WTC11 (cell line): ENCODE measurements around the gene MTNR1B. TPM values are rescaled to one million over a fixed set of nuclear protein-coding genes. Genes with fewer than 3 reads are reported as not detected.

Experiments
- ATAC-seq: fragments of 200-7000 bp; cut with Tn5 transposase; 2 replicates; pipeline ENCODE4 v1.10.0; 2021; ENCODE audit warnings: mild to moderate bottlenecking, moderate library complexity
- CTCF ChIA-PET: fragments of 300-600 bp; sonication (Branson Sonifier 250); formaldehyde crosslinking; loops from one replicate; lab custom pipeline; 2021; ENCODE audit warnings: antibody characterized with exemption; lab: Charles Lee
- POLR2A ChIA-PET: fragments of 350-600 bp; sonication (Branson Sonifier 250); formaldehyde crosslinking; loops from one replicate; lab custom pipeline; 2021; ENCODE audit warnings: antibody characterized with exemption; lab: Charles Lee
- DNase-seq: peaks from one replicate; pipeline ENCODE4 v3.0.0; 2021; ENCODE audit warnings: low spot score
- H3K27ac Mint-ChIP-seq: 2 replicates; pipeline ENCODE4 v1.8.0; 2021; ENCODE audit warnings: mixed read lengths
- H3K27me3 Mint-ChIP-seq: 2 replicates; pipeline ENCODE4 v1.8.0; 2021; ENCODE audit warnings: low read depth, mild to moderate bottlenecking, moderate library complexity, mixed read lengths
- H3K36me3 Mint-ChIP-seq: 2 replicates; pipeline ENCODE4 v1.8.0; 2021; ENCODE audit warnings: mixed read lengths
- H3K4me1 Mint-ChIP-seq: 2 replicates; pipeline ENCODE4 v1.8.0; 2022; ENCODE audit warnings: mixed read lengths
- H3K4me3 Mint-ChIP-seq: 2 replicates; pipeline ENCODE4 v1.8.0; 2021; ENCODE audit warnings: mild to moderate bottlenecking, moderate library complexity, mixed read lengths
- H3K9me3 Mint-ChIP-seq: 2 replicates; pipeline ENCODE4 v1.8.0; 2021; ENCODE audit warnings: mixed read lengths
- ATF3 ChIP-seq: sonication (generic); formaldehyde crosslinking; conservative IDR thresholded peaks from 2 replicates; pipeline ENCODE4 v1.8.1; 2022; ENCODE audit warnings: mild to moderate bottlenecking, missing genetic modification reagents
- ATF6 ChIP-seq: sonication (generic); formaldehyde crosslinking; IDR thresholded peaks from 2 replicates; pipeline ENCODE4 v1.8.1; 2023; ENCODE audit warnings: mild to moderate bottlenecking, missing genetic modification reagents
- CDX4 ChIP-seq: fragments of 250-450 bp; sonication (Bioruptor Pico); IDR thresholded peaks from 2 replicates; pipeline ENCODE4 v1.9.0; 2021; ENCODE audit warnings: moderate library complexity, mild to moderate bottlenecking, inconsistent platforms, borderline replicate concordance
- CREB1 ChIP-seq: sonication (generic); formaldehyde crosslinking; IDR thresholded peaks from 2 replicates; pipeline ENCODE4 v1.8.0; 2023; ENCODE audit warnings: mild to moderate bottlenecking, missing genetic modification reagents
- CREM ChIP-seq: sonication (generic); formaldehyde crosslinking; IDR thresholded peaks from 2 replicates; pipeline ENCODE4 v1.8.1; 2022; ENCODE audit warnings: mild to moderate bottlenecking, missing genetic modification reagents, moderate library complexity
- E2F4 ChIP-seq: sonication (generic); formaldehyde crosslinking; IDR thresholded peaks from 2 replicates; pipeline ENCODE4 v1.8.1; 2022; ENCODE audit warnings: low read depth, mild to moderate bottlenecking, moderate library complexity, missing genetic modification reagents, borderline replicate concordance
- ELF4 ChIP-seq: sonication (generic); formaldehyde crosslinking; IDR thresholded peaks from 2 replicates; pipeline ENCODE4 v1.8.1; 2022; ENCODE audit warnings: low read depth, mild to moderate bottlenecking, moderate library complexity, missing genetic modification reagents
- HMGA2 ChIP-seq: fragments of 250-450 bp; sonication (Bioruptor Pico); IDR thresholded peaks from 2 replicates; pipeline ENCODE4 v1.4.0; 2021; ENCODE audit warnings: mild to moderate bottlenecking, moderate library complexity
- JUN ChIP-seq: sonication (generic); formaldehyde crosslinking; IDR thresholded peaks from 2 replicates; pipeline ENCODE4 v1.8.0; 2023; ENCODE audit warnings: mild to moderate bottlenecking, missing genetic modification reagents
- MLX ChIP-seq: sonication (generic); formaldehyde crosslinking; IDR thresholded peaks from 2 replicates; pipeline ENCODE4 v1.8.1; 2023; ENCODE audit warnings: mild to moderate bottlenecking, missing genetic modification reagents, moderate library complexity
- NR2C2 ChIP-seq: sonication (generic); formaldehyde crosslinking; IDR thresholded peaks from 2 replicates; pipeline ENCODE4 v1.8.0; 2022; ENCODE audit warnings: mild to moderate bottlenecking, missing genetic modification reagents
- PREB ChIP-seq: sonication (generic); formaldehyde crosslinking; IDR thresholded peaks from 2 replicates; pipeline ENCODE4 v1.8.1; 2022; ENCODE audit warnings: mild to moderate bottlenecking, missing genetic modification reagents, moderate library complexity, borderline replicate concordance
- RORB ChIP-seq: fragments of 250-450 bp; sonication (Bioruptor Pico); IDR thresholded peaks from 2 replicates; pipeline ENCODE4 v1.9.0; 2021; ENCODE audit warnings: mild to moderate bottlenecking
- SMAD3 ChIP-seq: sonication (generic); formaldehyde crosslinking; IDR thresholded peaks from 2 replicates; pipeline ENCODE4 v1.8.0; 2022; ENCODE audit warnings: missing genetic modification reagents, mild to moderate bottlenecking, borderline replicate concordance
- STAT6 ChIP-seq: sonication (generic); formaldehyde crosslinking; conservative IDR thresholded peaks from 2 replicates; pipeline ENCODE4 v1.8.1; 2023; ENCODE audit warnings: mild to moderate bottlenecking, low read depth, missing genetic modification reagents, moderate library complexity
- ZBTB43 ChIP-seq: sonication (generic); formaldehyde crosslinking; IDR thresholded peaks from 2 replicates; pipeline ENCODE4 v1.8.1; 2023; ENCODE audit warnings: mild to moderate bottlenecking, missing genetic modification reagents
- ZNF219 ChIP-seq: sonication (generic); formaldehyde crosslinking; IDR thresholded peaks from 2 replicates; pipeline ENCODE4 v1.8.0; 2023; ENCODE audit warnings: missing genetic modification reagents, mild to moderate bottlenecking, borderline replicate concordance
- ZNF416 ChIP-seq: fragments of 250-450 bp; sonication (Bioruptor Pico); IDR thresholded peaks from 2 replicates; pipeline ENCODE4 v1.9.0; 2021; ENCODE audit warnings: mild to moderate bottlenecking, inconsistent platforms
- ZNF423 ChIP-seq: fragments of 250-450 bp; sonication (Bioruptor Pico); IDR thresholded peaks from 2 replicates; pipeline ENCODE4 v2.1.2; 2022; ENCODE audit warnings: mild to moderate bottlenecking, moderate library complexity
- total RNA-seq: library from RNA; stranded (reverse); gene quantifications from 3 replicates; pipeline ENCODE4 v1.2.3, GENCODE V29; 2021

MTNR1B gene
- total RNA-seq, 1 experiment from 2014 or later = not detected

- no peak for TF ChIP-seq CDX4 (CRISPR knock-in tag)
- no peak for TF ChIP-seq STAT6
- no peak for TF ChIP-seq ATF3 (CRISPR knock-in tag)
- no peak for TF ChIP-seq RORB (CRISPR knock-in tag)
- TF ChIP-seq JUN (CRISPR knock-in tag) = no peak
- TF ChIP-seq SMAD3 (CRISPR knock-in tag) = no peak
- no peak for TF ChIP-seq PREB
- no peak for TF ChIP-seq MLX (CRISPR knock-in tag)
- no peak for TF ChIP-seq ZBTB43 (CRISPR knock-in tag)
- TF ChIP-seq ZNF416 (CRISPR knock-in tag) = no peak
- no peak for TF ChIP-seq CREM (CRISPR knock-in tag)
- TF ChIP-seq E2F4 (CRISPR knock-in tag) = no peak
- no peak overlapping the region for H3K4me3 Mint-ChIP-seq
- no peaks in the 10 kb centered on the region; the same call in 1 of the 2 replicates for H3K27me3 Mint-ChIP-seq
- ChIA-PET CTCF (no interaction called here), POLR2A (no interaction called here)
- no peaks in the 10 kb centered on the region for H3K36me3 Mint-ChIP-seq
- ATAC-seq = no peak
- H3K9me3 Mint-ChIP-seq = peaks cover 10% of the 10 kb centered on the region
- H3K4me1 Mint-ChIP-seq = peaks cover 9% of the 10 kb centered on the region
- DNase-seq = no peak
- no peak overlapping the region for H3K27ac Mint-ChIP-seq
Observed at GRCh38 chr11:93028960-93029522, 59.6 kb downstream of the MTNR1B start.

GRCh38 chr11:93031386-93031785 lies 61.9 kb downstream of the MTNR1B start:
- Mint-ChIP-seq H3K4me1 (peaks cover 9% of the 10 kb centered on the region), H3K27ac (peak overlapping the region; percentile 4; the same call in 1 of the 2 replicates), H3K4me3 (no peak overlapping the region), H3K27me3 (no peaks in the 10 kb centered on the region; the same call in 1 of the 2 replicates), H3K9me3 (peaks cover 8% of the 10 kb centered on the region), H3K36me3 (no peaks in the 10 kb centered on the region)
- ATAC-seq (peak; percentile 89), DNase-seq (no peak)
- ChIA-PET CTCF (interaction anchor here (0.6 kb wide), 1 partner anchor 13 kb away, joined by 3 read pairs; no protein-coding TSS in a partner anchor), POLR2A (no interaction called here)
- no peak for TF ChIP-seq ELF4
- no peak for TF ChIP-seq ZNF219 (CRISPR knock-in tag)
- TF ChIP-seq CREB1 (CRISPR knock-in tag) = no peak
- TF ChIP-seq NR2C2 (CRISPR knock-in tag) = no peak
- no peak for TF ChIP-seq ZNF423 (CRISPR knock-in tag)
- no peak for TF ChIP-seq HMGA2
- TF ChIP-seq ATF6 (CRISPR knock-in tag) = no peak
